ENCODE data around the gene ARAP2.

Gene ARAP2

DNA sequence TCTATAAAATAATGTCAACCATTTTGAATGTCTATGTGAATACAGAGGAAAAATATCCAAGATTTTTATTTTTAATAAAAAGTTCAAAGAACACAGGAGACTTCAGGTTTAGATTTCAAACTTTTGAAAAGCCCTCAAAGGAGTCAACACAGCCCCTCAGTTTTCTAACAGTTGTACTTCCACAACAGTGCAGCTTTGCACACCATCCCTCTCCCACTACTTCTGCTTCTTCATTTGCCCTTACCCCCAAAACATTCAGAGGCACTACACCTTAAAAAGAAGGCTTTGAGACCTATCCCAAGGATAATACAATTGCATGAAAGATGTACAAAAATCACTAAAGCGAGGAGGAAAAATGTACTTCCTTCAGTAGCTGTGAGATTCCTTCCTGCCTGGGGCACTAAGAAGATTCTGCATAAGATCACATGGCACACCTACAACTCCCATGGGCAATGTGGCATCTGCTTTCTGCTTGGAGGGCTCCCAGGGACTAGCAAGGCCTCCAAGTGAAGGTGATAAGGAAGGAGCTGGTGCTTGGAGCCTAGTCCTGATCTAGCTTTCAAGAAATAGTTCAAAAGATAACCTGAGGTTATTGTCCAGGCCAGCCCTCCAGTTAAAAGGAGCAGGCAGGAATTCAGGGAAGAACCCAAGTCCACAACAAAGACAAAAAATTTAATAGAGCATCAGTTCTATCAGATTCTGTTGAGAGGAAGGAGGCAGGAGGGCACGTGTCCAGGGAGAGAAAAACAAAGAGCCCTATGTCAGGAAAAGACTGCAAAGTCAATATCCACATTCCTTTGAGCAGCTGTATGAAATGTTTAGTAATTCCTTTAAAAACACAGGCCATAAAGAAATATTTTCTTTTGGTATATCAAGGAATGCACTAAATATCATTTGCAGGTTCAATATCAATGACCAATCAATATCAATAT lies 19.1 kb downstream of the ARAP2 start:
- no peak for DNase-seq (ENCODE audit: low read depth in 3 of 3, low spot score in 1 of 3)

- no peak for DNase-seq (ENCODE audit: low read depth in 3 of 3, low spot score in 1 of 3)
Observed at GRCh38 chr4:36222702-36223101, 21.6 kb downstream of the ARAP2 start.

GRCh38 chr4:36220776-36221175 lies 23.5 kb downstream of the ARAP2 start:
- DNase-seq (ENCODE audit: low read depth in 3 of 3, low spot score in 1 of 3), result no peak

DNA sequence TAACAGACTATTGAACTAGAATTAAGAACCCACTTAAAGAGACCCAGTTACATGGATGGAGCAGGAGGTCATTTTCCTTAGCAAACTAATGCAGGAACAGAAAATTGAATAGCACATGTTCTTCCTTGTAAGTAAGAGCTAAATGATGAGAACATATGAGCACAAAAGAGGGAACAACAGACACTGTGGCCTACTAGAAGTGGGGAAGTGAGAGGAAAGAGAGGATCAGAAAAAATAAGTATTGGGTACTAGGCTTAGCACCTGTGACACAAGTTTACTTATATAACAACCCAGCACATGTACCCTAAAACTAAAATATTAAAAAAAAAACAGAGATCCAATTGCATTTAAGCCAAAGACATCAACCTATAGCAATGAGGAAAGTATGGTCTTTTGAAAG lies 26.2 kb downstream of the ARAP2 start:
- no peak for DNase-seq (ENCODE audit: low read depth in 3 of 3, low spot score in 1 of 3)

DNA sequence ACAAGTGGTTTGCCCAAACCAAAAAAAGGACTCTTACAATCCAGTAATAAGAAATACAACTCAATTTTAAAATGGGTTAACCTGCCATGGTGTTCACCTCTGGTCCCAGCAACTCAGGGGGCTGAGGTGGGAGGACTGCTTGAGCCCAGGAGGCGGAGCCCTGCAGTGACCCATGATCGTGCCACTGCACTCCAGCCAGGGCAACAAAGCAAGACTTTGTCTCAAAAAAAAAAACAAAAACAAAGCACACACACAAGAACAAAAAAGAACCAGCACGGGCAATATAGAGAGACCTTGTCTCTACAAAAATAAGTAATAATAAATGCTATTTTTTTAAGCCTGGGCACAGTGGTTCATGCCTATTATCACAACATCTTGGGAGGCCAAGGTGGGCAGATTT lies 28.7 kb downstream of the ARAP2 start:
- no peak for DNase-seq (ENCODE audit: low read depth in 3 of 3, low spot score in 1 of 3)

GRCh38 chr4:36214735-36215485 lies 29.4 kb downstream of the ARAP2 start:
- no peak for DNase-seq (ENCODE audit: low read depth in 3 of 3, low spot score in 1 of 3)

GRCh38 chr4:36213977-36214376 lies 30.3 kb downstream of the ARAP2 start:
- no peak for DNase-seq (ENCODE audit: low read depth in 3 of 3, low spot score in 1 of 3)

- DNase-seq (ENCODE audit: low read depth in 3 of 3, low spot score in 1 of 3), result no peak
Observed at GRCh38 chr4:36211084-36211483, 33.2 kb downstream of the ARAP2 start.

- DNase-seq (ENCODE audit: low read depth in 3 of 3, low spot score in 1 of 3), result no peak
Observed at GRCh38 chr4:36209941-36210649, 34.2 kb downstream of the ARAP2 start.

- no peak for DNase-seq (ENCODE audit: low read depth in 3 of 3, low spot score in 1 of 3)
Observed at GRCh38 chr4:36208893-36209473, 35.3 kb downstream of the ARAP2 start.

- DNase-seq (ENCODE audit: low read depth in 3 of 3, low spot score in 1 of 3), result no peak
Observed at GRCh38 chr4:36207831-36208520, 36.3 kb downstream of the ARAP2 start.

- no peak for DNase-seq (ENCODE audit: low read depth in 3 of 3, low spot score in 1 of 3)
Observed at GRCh38 chr4:36207367-36207766, 36.9 kb downstream of the ARAP2 start.

- no peak for DNase-seq (ENCODE audit: low read depth in 3 of 3, low spot score in 1 of 3)
Observed at GRCh38 chr4:36206603-36207311, 37.6 kb downstream of the ARAP2 start.

- no peak for DNase-seq (ENCODE audit: low read depth in 3 of 3, low spot score in 1 of 3)
Observed at GRCh38 chr4:36206012-36206411, 38.3 kb downstream of the ARAP2 start.

GRCh38 chr4:36198861-36199260 lies 45.5 kb downstream of the ARAP2 start:
- DNase-seq (ENCODE audit: low read depth in 3 of 3, low spot score in 1 of 3), result no peak

- no peak for DNase-seq (ENCODE audit: low read depth in 3 of 3, low spot score in 1 of 3)
Observed at GRCh38 chr4:36198068-36198808, 46.1 kb downstream of the ARAP2 start.

GRCh38 chr4:36197501-36197900 lies 46.8 kb downstream of the ARAP2 start:
- DNase-seq (ENCODE audit: low read depth in 3 of 3, low spot score in 1 of 3), result no peak

- DNase-seq (ENCODE audit: low read depth in 3 of 3, low spot score in 1 of 3), result no peak
Observed at GRCh38 chr4:36196145-36196913, 48.0 kb downstream of the ARAP2 start.

DNA sequence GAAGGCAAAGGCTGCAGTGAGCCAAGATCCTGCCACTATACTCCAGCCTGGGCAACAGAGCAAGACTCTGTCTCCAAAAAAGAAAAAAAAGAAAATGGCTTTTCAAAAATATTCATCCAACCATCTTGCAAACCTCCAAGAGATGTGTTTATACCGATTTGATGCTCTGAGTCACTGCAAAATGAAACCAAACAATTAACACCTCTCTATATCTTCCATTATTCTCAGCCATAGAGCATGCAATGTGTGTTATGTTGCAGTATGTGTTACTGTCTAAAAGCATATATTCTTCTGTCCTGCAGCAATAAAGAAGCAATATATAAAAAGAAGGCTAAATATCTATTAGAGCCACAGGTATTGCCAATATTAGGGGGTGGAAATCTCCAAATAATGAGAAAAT lies 51.4 kb downstream of the ARAP2 start:
- DNase-seq (ENCODE audit: low read depth in 3 of 3, low spot score in 1 of 3), result no peak
